SU-DHL-6 (cell line): Measurements from ENCODE around the gene SLC5A6.
A peak's percentile ranks its signal among the peaks of the same experiment; 100 is the strongest.
"Not testable (repeated sequence)": the region's sequence is repeated elsewhere in the genome, so short reads cannot be mapped to it uniquely, and the experiment has no call there.

ENCODE experiments used
- H2AFZ ChIP-seq: fragments of 200-600 bp; sonication (generic); 2 replicates; pipeline ENCODE4 v1.6.1; 2014; ENCODE audit warnings: low read depth, mild to moderate bottlenecking, moderate library complexity, mixed read lengths, antibody characterized with exemption, low read length; ENCODE audit not compliant: severe bottlenecking
- H3F3A ChIP-seq: fragments of 200-600 bp; shearing (Covaris generic); 2 replicates; pipeline ENCODE4 v1.6.0; 2016; ENCODE audit warnings: antibody characterized with exemption, mild to moderate bottlenecking; ENCODE audit not compliant: insufficient read depth
- H3K27ac ChIP-seq: fragments of 200-600 bp; sonication (generic); 2 replicates; pipeline ENCODE4 v1.5.1; 2016; ENCODE audit warnings: low read depth, mild to moderate bottlenecking, low read length, moderate library complexity, mixed read lengths
- H3K27me3 ChIP-seq: fragments of 200-600 bp; sonication (generic), shearing (Covaris generic); 2 replicates; pipeline ENCODE4 v1.6.0; 2014; ENCODE audit warnings: mild to moderate bottlenecking, low read length
- H3K36me3 ChIP-seq: fragments of 200-600 bp; sonication (generic); 2 replicates; pipeline ENCODE4 v1.6.1; 2014; ENCODE audit warnings: mild to moderate bottlenecking, low read length, mixed read lengths
- H3K4me2 ChIP-seq: fragments of 300-600, 200-600 bp; shearing (Covaris generic), sonication (generic); 2 replicates; pipeline ENCODE4 v1.6.0; 2014; ENCODE audit warnings: low read length, low read depth, mild to moderate bottlenecking; ENCODE audit not compliant: poor library complexity, severe bottlenecking
- H3K4me3 ChIP-seq: fragments of 200-600 bp; sonication (generic); 2 replicates; pipeline ENCODE4 v1.5.1; 2014; ENCODE audit warnings: antibody characterized with exemption, low read length, mild to moderate bottlenecking, mixed read lengths; ENCODE audit not compliant: insufficient read depth, poor library complexity, severe bottlenecking
- H3K79me2 ChIP-seq: fragments of 200-600 bp; sonication (generic); 2 replicates; pipeline ENCODE4 v1.6.1; 2014; ENCODE audit warnings: mild to moderate bottlenecking, low read length, moderate library complexity; ENCODE audit not compliant: insufficient read depth
- H3K9ac ChIP-seq: fragments of 200-600 bp; sonication (generic); 2 replicates; pipeline ENCODE4 v1.7.0; 2014; ENCODE audit warnings: mild to moderate bottlenecking, low read length
- H3K9me2 ChIP-seq: fragments of 200-600 bp; sonication (generic); replicated peaks from 2 replicates; pipeline ENCODE4 v1.6.1; 2014; ENCODE audit warnings: low read length; ENCODE audit not compliant: insufficient read depth
- H3K9me3 ChIP-seq: fragments of 200-600 bp; sonication (generic); 2 replicates; pipeline ENCODE4 v1.6.1; 2014; ENCODE audit warnings: low read length, mixed read lengths; ENCODE audit not compliant: insufficient read depth
- H4K20me1 ChIP-seq: fragments of 200-600 bp; sonication (generic); 2 replicates; pipeline ENCODE4 v1.6.1; 2014; ENCODE audit warnings: low read depth, mild to moderate bottlenecking, antibody characterized with exemption, low read length, moderate library complexity, mixed read lengths
- CTCF ChIP-seq: fragments of 200-600 bp; sonication (generic); IDR thresholded peaks from one replicate; pipeline ENCODE4 v1.5.1; 2017; ENCODE audit warnings: antibody characterized with exemption, mild to moderate bottlenecking, low read length, moderate library complexity; ENCODE audit not compliant: insufficient read depth, poor library complexity, severe bottlenecking
- EZH2phosphoT487 ChIP-seq: fragments of 200-600 bp; sonication (generic), shearing (Covaris generic); conservative IDR thresholded peaks from 2 replicates; pipeline ENCODE4 v1.6.1; 2018; ENCODE audit warnings: mild to moderate bottlenecking, antibody characterized with exemption, low read length, moderate library complexity, mixed read lengths

The SLC5A6 gene

GRCh38 chr2:27195799-27196198 is 16.3 kb downstream of the SLC5A6 start:
- not testable (repeated sequence) for H3K9me2 ChIP-seq, H3K9ac ChIP-seq, H3K4me2 ChIP-seq, H3K79me2 ChIP-seq, H3K27ac ChIP-seq, H3K4me3 ChIP-seq, H3K36me3 ChIP-seq, H3K9me3 ChIP-seq, H2AFZ ChIP-seq, H4K20me1 ChIP-seq, H3K27me3 ChIP-seq
- peaks cover 18% of the 10 kb centered on the region for H3F3A ChIP-seq

GRCh38 chr2:27194538-27195354 is 17.3 kb downstream of the SLC5A6 start:
- Histone ChIP-seq H2AFZ (no peak overlapping the region), H3K4me2 (no peak overlapping the region), H3K36me3 (no peaks in the 10 kb centered on the region), H3K27ac (no peak overlapping the region), H3F3A (peaks cover 18% of the 10 kb centered on the region), H3K9me3 (no peaks in the 10 kb centered on the region), H3K9ac (no peak overlapping the region), H3K4me3 (no peak overlapping the region), H3K9me2 (no peaks in the 10 kb centered on the region), H3K79me2 (no peaks in the 10 kb centered on the region), H3K27me3 (no peaks in the 10 kb centered on the region), H4K20me1 (no peaks in the 10 kb centered on the region)
- TF ChIP-seq CTCF (no peak), EZH2phosphoT487 (no peak)

- H2AFZ ChIP-seq, result no peak overlapping the region
- no peaks in the 10 kb centered on the region for H3K79me2 ChIP-seq
- no peak overlapping the region for H3K9ac ChIP-seq
- no peaks in the 10 kb centered on the region for H3K27me3 ChIP-seq
- H3K27ac ChIP-seq, result no peak overlapping the region
- no peak overlapping the region for H3K4me2 ChIP-seq
- H4K20me1 ChIP-seq, result no peaks in the 10 kb centered on the region
- H3K4me3 ChIP-seq, result no peak overlapping the region
- no peaks in the 10 kb centered on the region for H3K9me3 ChIP-seq
- TF ChIP-seq CTCF (peak; percentile 61), EZH2phosphoT487 (no peak)
- peaks cover 11% of the 10 kb centered on the region for H3F3A ChIP-seq
- no peaks in the 10 kb centered on the region for H3K9me2 ChIP-seq
- H3K36me3 ChIP-seq, result no peaks in the 10 kb centered on the region
Observed at GRCh38 chr2:27191070-27191829, 20.8 kb downstream of the SLC5A6 start.

GRCh38 chr2:27189989-27190388 is 22.1 kb downstream of the SLC5A6 start:
- Histone ChIP-seq H3K4me2 (no peak overlapping the region), H3F3A (peaks cover 9% of the 10 kb centered on the region), H3K79me2 (no peaks in the 10 kb centered on the region), H3K9me2 (no peaks in the 10 kb centered on the region), H3K9ac (no peak overlapping the region), H4K20me1 (no peaks in the 10 kb centered on the region), H3K9me3 (no peaks in the 10 kb centered on the region), H3K4me3 (no peak overlapping the region), H3K27ac (no peak overlapping the region), H3K27me3 (no peaks in the 10 kb centered on the region), H3K36me3 (no peaks in the 10 kb centered on the region), H2AFZ (no peak overlapping the region)
- TF ChIP-seq EZH2phosphoT487 (no peak), CTCF (no peak)
